GM18508 (cell line): ENCODE measurements around the gene FLCN.
"Not testable (repeated sequence)": the region's sequence is repeated elsewhere in the genome, so short reads cannot be mapped to it uniquely, and the experiment has no call there.

Experiments
- ATAC-seq: cut with Tn5 transposase; IDR thresholded peaks from one replicate; pipeline ENCODE4 v1.9.1; 2021; ENCODE audit warnings: moderate number of reproducible peaks; ENCODE audit not compliant: insufficient read depth, unreplicated experiment

The FLCN gene

GRCh38 chr17:17214646-17215436 lies 22.1 kb downstream of the FLCN start:
- ATAC-seq = no peak

- no peak for ATAC-seq
These were observed 23.2 kb downstream of the FLCN start for GRCh38 chr17:17213775-17214174.

GRCh38 chr17:17207998-17208397 lies 29.0 kb downstream of the FLCN start:
- no peak for ATAC-seq

- no peak for ATAC-seq
These were observed 30.0 kb downstream of the FLCN start for GRCh38 chr17:17206913-17207335.

- no peak for ATAC-seq
These were observed 30.6 kb downstream of the FLCN start, which contains the start of gene PLD6 for GRCh38 chr17:17206124-17206912. PLD6 (minus strand) TSS chr17:17206333; CDS start chr17:17206286, 47 bp downstream.

GRCh38 chr17:17205368-17206123 lies 31.4 kb downstream of the FLCN start:
- ATAC-seq = no peak

- no peak for ATAC-seq
These were observed 32.2 kb downstream of the FLCN start for GRCh38 chr17:17204635-17205231.

GRCh38 chr17:17204041-17204591 lies 32.9 kb downstream of the FLCN start:
- no peak for ATAC-seq

GRCh38 chr17:17203173-17203730 lies 33.7 kb downstream of the FLCN start:
- no peak for ATAC-seq

- no peak for ATAC-seq
These were observed 35.1 kb downstream of the FLCN start for GRCh38 chr17:17201907-17202306.

GRCh38 chr17:17201271-17201670 lies 35.7 kb downstream of the FLCN start:
- no peak for ATAC-seq

GRCh38 chr17:17200831-17201230 lies 36.1 kb downstream of the FLCN start:
- ATAC-seq = no peak

GRCh38 chr17:17200311-17200710 lies 36.7 kb downstream of the FLCN start:
- no peak for ATAC-seq

- ATAC-seq = no peak
These were observed 38.7 kb downstream of the FLCN start for GRCh38 chr17:17198281-17198680.

- no peak for ATAC-seq
These were observed 40.2 kb downstream of the FLCN start for GRCh38 chr17:17196776-17197175.

- not testable (repeated sequence) for ATAC-seq
These were observed 41.5 kb downstream of the FLCN start for GRCh38 chr17:17195466-17195865.

- no peak for ATAC-seq
These were observed 45.0 kb downstream of the FLCN start for GRCh38 chr17:17191961-17192381.

- ATAC-seq = no peak
These were observed 45.6 kb downstream of the FLCN start for GRCh38 chr17:17191346-17191792.

- ATAC-seq = no peak
These were observed 46.8 kb downstream of the FLCN start for GRCh38 chr17:17190188-17190587.

- no peak for ATAC-seq
These were observed 47.4 kb downstream of the FLCN start for GRCh38 chr17:17189559-17189958.
